22Rv1 (cell line): ENCODE data around the gene WWOX.

Experiments
- ZFX ChIP-seq: fragments of 450-650 bp; IDR thresholded peaks from 2 replicates; pipeline ENCODE4 v1.6.1; 2017; ENCODE audit warnings: antibody characterized with exemption, borderline replicate concordance
- TF ChIP-seq, protein P1 (sequence below): fragments of 450-650 bp; IDR thresholded peaks from 2 replicates; pipeline ENCODE4 v1.5.1; 2017; ENCODE audit warnings: mild to moderate bottlenecking

DNA sequence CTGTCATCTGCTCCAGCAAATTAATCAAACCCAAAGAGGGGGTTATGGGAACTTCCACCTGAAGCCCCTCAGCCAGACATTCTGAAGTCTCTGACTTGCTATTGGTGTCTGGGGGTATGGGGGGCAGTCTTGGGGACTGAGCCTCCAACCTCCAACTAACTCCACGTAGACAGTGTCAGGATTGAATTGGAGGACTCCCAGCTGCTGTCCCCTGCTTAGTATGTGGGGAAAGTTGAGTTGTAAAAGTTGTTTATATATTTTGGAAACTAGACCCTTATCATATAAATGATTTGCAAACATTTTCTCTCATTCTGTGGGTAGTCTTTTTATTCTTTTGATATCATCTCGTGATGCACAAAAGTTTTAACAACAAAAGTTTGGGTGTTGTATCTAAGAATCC lies 689.2 kb downstream of the WWOX start:
- TF ChIP-seq, protein P1, sequence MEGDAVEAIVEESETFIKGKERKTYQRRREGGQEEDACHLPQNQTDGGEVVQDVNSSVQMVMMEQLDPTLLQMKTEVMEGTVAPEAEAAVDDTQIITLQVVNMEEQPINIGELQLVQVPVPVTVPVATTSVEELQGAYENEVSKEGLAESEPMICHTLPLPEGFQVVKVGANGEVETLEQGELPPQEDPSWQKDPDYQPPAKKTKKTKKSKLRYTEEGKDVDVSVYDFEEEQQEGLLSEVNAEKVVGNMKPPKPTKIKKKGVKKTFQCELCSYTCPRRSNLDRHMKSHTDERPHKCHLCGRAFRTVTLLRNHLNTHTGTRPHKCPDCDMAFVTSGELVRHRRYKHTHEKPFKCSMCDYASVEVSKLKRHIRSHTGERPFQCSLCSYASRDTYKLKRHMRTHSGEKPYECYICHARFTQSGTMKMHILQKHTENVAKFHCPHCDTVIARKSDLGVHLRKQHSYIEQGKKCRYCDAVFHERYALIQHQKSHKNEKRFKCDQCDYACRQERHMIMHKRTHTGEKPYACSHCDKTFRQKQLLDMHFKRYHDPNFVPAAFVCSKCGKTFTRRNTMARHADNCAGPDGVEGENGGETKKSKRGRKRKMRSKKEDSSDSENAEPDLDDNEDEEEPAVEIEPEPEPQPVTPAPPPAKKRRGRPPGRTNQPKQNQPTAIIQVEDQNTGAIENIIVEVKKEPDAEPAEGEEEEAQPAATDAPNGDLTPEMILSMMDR = no peak
- TF ChIP-seq ZFX = no peak
